CD4-positive, alpha-beta T cell treated with Interferon alpha-2 for 1 hour (primary cell): ENCODE data around the gene CD59.
A peak's percentile ranks its signal among the peaks of the same experiment; 100 is the strongest.

ENCODE experiments used
- DNase-seq, 2 donors: peaks; one replicate each; pipeline ENCODE4 v3.0.0-alpha.2; 2020 to 2022

The CD59 gene, protein sequence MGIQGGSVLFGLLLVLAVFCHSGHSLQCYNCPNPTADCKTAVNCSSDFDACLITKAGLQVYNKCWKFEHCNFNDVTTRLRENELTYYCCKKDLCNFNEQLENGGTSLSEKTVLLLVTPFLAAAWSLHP

DNA sequence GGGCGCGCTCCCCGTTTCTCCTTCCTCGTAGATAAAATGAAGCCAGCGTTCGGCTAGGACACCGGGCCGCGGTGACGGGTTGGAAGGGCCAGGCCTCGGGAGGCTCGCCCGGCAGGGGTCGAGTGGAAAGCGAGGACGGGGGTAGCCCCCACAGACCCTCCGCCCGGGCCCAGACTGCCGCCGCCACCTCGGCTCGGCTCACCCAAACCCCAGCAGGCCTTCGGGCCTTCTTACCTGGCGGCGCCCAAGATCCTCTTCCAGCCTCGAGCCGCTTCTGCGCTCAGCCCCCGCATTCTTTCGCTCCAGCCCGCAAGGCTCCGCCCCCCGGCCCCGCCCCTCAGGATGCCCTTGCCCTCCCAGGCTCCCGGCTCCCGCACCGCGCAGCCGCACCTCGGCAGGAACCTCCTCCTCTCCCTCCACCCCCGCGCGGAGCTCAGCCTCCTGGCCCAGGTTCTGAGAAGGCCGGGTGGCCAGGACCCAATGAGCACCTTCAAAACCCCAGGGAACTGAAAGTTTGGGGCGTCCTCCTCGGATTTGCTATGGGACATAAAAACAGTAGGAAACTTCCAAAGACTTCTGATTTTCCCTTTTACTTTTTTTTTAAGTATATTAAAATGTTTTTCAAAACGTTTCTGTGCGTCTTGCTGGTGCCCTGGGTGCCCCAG lies at the start of gene CD59:
TSS of gene CD59 (minus strand) at position 276 of the 665 bp plus-strand sequence. CDS start 13,978 bp downstream, outside the sequence.
- DNase-seq: peak; percentile 89 to 92

DNA sequence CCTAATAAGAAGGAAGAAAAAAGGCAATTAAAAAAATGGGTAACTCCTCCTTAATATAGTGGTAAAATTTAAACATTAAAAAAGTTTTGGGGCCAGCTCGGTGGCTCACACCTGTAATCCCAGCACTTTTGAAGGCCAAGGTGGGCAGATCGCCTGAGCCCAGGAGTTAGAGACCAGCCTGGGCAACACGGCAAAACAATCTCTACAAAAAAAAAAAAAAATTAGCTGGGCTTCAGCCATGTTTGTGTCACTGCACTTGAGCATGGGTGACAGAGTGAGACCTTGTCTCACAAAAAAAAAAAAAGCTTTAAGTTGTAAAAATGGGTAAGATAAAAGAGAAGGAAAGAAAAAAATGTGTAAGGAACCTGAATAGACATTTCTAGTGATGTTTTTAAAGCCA lies 49.4 kb upstream of the CD59 start:
- DNase-seq: no peak

DNA sequence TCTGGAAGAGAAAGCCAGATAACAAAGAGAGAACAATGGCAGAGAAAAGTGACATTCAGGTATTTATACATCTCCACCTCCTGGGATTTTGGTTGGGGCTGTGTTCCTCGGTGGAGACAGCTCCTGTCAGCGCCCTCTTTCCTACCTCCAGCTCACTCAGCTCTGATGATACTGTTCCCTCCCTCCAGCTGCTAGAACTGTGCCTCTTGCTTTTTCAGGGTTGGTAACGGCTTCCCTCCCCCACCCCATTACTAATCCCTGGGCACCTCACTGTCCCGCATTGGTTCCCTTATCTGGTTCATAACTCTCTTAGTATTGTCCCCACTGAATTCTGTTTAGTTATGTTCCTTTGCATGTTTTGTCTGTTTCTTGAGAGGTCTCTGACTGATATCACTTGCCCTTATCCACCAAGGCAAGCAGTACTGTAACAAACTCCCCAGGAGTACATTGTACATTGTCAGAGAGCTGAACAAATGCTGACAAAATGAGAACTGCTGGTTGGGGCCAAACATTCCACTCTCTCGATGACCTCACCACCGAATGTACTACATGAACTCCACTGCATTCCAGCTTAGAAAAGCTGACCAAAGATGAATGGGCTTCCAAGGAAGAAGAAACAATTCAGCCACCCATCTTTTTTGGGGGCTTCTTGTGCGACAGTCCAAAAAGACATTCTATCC lies 43.8 kb upstream of the CD59 start:
- DNase-seq: no peak

DNA sequence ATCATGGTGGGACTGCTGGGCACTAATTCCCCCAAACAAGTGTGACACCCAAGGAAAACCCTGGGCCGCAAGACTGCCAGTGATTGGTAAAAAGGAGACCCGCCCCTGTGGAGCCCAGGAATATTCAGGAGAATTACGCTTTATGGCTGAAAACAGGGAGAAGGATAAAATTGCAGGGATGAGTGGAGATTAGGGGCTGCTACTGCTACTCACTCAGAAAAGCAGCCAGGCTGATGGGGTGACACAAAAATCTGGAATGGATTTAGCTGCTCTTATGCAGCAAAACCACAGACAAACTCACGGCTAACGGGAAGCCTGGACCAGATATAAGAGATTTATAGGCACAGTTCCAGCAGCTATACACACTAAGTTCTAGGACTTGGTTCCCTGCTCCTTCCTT lies 42.5 kb upstream of the CD59 start:
- DNase-seq: no peak

DNA sequence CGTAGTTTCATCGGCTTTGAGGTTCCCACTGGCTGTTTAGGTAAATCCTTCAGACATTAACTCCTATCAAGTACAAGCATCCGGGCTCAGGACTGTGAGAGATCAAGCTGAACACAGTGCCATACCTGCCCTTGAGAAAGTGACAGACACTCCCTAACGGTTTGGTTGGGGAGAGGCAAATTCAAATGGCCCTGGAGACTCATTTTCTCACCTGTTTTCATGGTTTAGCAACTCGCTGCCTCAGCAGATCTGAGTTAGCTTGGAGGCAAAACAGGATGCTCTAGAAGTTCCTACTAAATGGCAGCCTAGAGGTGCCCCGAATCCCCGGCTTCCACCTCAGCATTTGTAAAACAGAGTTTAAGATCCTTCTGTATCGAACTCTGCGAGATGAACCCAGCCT lies 41.7 kb upstream of the CD59 start:
- peak in 1 of 2 donors; percentile 54 for DNase-seq

DNA sequence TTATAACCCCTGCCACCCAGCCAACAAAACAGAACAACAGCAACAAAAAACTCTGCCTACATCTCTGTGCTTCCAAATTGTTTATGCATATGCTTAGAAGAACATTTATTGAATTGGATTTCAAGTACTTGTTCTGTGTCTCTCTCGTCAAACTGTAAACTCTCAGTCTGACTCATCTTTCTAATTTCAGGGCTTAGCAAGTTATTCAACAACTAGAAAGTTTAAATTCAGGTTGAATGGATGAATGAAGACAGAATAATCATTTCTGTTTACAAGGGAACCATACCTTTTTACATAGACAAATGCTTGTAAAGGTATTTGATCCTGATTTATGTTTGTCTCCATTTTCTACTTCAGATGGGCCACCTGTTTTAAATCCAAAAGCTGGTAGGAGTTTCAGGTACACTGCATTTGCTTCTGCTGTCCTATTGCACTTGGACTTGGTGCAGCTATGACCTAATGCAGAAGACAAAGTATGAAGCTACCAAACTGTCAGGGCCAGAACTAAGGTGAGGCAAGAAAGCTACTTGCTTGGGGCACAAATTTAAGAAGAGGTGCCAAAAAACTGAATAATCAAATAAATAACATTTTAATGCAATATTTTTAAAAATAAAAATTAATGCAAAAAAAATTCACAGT lies 39.7 kb upstream of the CD59 start:
- no peak for DNase-seq

DNA sequence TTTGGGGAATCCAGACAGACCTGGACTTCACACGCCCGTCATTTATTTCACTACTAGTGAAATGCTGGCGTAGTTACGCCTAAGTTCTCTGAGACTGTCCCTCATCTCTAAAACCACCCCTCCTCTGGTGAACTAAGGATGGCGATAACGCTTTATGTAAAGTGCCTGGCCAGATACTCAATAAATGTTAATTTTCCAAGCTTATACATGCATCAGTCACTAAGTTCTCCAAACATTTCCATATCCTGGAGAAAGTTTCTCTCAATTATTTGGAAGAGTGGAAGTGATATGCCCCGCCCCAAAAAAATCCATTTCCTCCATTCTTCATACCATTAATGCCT lies 39.2 kb upstream of the CD59 start:
- no peak for DNase-seq

DNA sequence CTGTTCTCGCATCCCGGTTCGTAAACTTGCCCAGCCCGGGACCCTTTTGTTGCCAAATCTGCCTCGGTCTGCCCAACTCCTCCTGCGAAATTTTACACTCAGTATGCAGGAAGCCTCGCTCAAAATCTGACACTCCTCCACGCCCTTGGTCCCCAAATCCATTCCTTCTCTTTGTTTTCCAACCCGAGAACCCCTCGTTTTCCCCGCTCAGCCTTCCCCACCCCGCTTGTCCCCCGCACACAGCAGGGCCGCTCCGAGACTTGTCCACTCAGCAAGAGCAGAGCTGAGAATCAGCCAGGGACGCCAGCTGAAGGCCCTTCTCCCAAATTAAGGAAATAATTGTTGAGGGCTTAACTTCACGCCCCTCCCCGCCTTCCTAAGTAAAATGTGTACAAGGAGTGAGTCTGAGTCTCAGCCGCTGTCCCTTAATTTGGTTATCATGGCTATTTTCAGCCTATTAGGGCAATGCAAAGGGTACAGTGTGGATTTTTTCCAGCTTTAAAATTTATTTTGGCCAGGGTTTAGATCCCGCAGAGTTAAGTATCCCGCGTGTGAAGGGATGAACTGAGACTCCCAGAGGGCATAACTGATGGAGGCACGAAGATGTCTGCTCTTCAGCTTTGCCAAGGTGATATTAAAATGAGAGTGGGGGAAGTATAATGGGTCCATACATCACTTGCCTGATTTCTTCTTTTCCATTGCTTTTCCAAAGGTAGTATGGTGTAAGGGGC lies 38.7 kb upstream of the CD59 start:
- DNase-seq: peak in 1 of 2 donors; percentile 1

DNA sequence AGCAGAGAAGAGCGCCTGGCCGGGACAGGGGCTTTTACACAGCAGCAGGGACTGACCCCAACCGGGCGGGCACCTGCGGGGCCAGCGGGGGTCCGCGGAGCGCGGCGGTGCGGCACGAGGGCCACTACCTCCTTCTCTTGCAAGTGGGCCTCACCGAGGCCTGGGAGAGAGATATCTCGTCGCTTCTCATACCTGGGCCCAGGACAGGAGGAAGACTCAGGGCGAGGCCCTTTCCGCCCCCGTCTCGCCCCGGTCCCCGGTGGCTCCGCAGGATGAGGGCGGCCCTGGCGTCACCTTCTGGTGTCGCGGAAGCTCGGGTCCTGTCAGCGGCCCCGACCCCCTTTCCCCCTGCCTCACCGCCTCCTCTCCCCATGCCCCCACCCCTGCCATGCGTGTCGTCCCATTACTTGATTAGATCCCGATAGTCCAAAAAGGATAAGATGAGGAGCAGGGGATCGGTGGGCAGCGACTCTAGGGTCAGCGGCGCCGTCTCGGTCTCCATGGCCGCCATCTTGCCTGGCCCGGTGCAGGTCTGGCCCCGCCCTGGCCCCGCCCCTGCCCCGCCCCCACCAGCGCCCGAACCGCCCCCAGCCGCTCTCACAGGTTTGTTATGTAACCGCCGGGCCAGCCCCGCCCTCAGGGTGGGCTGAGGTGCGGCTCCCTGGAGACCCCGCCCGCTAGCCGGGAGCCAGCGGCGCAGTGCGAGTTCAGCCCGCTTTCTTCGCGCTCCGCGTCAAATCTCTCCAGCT lies 37.9 kb upstream of the CD59 start, which contains the start of gene FBXO3:
TSS of gene FBXO3 (minus strand) at position 534 of the 749 bp plus-strand sequence. CDS start at position 511, 23 bp downstream.
- DNase-seq: peak; percentile 89 to 91

DNA sequence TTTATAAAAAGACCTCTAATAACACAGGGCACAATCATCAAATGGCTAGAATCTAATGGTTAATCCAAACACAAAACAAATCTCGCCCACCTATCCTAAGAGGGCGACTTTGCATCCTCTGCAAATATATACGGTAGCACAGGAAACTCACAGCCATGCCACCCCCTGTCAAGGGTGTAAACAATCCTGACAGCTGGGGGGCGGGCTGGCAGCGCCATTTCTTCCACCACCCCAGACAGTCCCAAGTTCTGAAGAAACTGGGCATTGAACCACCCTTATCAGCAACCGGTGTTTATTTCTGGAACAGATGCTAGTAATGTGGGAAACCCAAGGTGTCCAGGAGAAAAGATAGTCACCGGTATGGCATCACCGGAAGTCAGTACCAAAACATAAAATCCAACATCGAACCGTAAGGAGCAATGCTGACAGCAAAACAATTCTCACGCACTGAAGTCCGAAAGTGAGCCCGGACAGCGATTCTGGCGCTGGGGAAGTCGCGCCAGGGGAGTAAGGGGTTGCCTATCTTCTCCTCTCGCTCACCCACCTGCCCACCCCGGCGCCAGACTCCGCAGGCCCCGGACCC lies 37.3 kb upstream of the CD59 start:
- DNase-seq: peak in 1 of 2 donors; percentile 44

DNA sequence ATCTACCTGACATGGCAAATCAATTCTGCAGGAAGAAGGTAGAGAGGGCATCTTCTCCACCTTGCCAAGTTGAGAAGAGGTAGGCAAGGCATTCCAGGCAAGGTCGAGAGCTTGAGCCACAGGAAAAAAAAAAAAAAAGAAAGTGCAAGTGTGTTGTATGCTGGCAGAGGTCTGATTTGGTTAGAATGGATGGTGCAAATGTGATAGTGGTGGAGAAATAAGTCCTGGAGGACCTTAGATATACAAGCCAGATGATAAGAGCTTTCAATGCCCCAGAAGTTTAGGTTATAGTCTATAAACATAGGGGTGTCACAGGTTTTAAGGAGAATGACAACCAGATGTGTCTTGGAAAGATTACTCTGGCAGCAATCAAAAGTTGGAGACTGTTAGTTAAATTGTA lies 36.6 kb upstream of the CD59 start:
- DNase-seq: no peak

DNA sequence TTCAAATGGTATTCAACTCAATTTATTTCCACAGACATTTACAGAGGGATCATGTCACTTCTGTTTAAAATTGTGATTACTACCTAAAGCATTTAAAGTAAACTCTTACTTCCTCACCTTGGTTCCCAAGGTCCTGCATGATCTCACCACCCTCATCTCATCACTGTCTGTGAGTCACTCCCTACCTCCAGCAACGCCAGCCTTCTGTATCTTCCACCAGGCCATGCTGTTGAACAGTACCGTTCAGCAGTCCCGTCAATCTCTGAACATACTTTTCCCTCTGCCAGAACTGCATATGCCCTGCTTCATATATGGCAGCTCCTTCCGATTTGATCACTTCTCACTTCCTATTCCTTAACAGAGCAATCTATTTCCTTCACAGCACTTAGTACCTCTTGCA lies 36.1 kb upstream of the CD59 start:
- DNase-seq: no peak

DNA sequence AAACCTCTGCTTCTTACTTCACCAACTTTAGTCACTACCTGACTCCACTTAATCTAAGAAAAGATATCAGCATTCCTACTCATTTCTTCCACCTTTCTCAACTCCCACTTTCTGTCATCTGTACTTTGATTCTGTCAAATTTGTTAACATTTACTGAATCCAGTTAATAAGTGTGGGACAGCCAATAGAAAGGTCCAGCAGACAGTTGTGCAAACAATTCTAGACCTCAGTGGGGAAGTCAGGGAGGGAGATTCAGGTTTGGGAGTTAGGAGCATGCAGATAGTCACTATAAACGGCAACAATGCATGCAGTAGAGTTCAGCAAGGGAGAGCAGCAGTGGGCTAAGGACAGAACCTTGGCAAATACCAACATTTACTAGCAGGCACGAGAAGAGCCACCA lies 34.0 kb upstream of the CD59 start:
- DNase-seq: no peak

DNA sequence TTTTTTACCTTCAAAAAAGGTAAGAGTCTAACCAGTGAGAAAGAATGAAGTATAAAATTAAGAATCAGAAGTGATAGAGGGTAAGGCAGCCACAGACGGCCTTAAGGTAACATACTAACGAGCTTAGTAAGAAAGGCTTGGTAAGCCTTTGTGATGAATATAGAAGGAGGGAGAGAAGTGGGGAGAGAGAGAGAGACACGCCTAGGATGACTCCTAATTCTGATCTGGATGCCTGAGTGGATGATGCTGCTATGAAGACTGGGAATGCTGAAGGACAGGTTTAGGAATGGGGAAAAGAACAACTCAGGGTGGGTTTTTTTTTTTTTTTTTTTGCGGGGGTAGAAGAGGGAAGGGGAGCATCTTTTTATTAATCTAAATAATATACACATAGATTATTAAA lies 33.3 kb upstream of the CD59 start:
- no peak for DNase-seq

DNA sequence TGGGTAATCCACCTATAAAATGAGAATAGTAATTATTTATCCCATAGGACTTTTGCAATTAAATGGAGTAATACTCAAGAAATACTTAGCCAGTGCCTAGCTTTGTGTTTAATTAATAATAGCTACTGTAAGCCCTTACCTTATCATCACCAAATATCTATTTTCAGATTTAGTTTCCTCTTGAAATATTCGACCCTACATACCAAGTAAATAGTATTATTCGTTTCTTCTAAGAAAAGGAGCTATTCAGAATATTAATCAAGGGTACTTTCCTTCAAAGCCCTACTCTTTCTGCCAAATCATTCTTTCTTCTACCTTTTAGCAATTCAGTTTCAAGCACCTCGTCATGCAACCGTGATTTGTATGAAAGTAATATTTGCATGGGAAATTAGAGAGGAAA lies 31.4 kb upstream of the CD59 start:
- no peak for DNase-seq

DNA sequence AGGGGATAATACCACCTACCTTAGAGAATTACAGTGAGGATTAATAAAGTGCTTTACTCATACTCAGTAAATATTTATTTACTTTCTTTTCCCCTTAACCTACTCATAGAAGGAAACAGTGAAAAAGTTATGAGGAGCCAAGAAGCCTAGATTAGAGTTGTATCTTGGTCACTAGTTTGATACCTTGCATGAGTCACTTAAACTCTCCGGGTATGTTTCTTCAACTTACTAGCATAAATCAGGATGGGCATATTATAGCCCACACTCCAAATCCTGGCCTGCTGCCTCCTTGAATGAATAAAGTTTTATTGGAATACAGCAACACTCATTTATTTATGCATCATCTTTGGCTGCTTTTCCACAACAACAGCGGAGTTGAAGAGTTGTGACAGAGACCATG lies 29.9 kb upstream of the CD59 start:
- DNase-seq: no peak

DNA sequence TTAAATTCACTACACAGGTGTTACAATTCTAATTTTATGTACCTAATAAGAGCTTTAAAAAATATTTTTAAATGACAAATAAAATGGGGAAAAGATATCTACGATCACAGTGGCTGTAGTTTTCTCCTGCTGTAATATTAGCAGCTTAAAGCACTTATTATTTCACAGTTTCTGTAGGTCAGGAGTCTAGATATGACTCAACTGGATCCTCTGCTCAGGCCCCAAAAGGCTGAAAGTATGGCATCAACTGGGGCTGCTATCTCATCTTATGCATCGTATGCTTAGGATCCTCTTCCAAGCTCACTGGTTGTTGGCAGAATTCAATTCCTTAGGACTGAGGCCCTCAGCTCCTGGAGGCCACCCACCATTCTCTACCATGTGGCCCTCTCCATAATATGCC lies 25.2 kb upstream of the CD59 start:
- DNase-seq: no peak

DNA sequence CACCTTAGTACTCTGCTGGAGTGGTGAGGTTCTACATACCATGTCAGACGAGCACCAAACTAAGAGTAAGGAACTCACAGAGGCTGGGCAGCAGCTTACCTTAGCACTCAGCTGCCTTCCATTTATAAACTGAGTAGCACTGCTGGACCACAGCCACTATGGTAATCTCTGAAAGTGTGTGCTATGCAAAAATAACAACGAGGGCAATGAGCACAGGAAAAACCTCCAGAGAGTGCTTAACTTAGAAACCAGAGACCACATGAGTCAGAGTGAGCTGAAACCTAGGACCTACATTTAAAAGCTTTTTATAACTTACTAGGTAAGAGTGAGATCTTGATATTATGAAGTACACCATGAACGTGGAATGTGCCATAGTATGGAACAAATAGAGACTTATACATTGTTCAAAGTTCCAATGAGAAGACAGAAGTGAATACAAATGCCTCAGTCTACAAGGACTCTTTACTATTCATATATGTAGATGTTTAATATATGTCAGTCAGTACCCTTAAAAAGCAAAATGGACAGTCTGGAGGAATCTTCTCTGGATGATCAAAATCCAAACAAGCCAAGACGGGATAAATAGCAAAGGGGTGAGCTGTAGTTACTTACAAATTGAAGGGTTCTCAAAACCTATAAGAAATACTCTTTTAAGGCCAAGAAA lies 17.2 kb upstream of the CD59 start:
- DNase-seq: no peak

DNA sequence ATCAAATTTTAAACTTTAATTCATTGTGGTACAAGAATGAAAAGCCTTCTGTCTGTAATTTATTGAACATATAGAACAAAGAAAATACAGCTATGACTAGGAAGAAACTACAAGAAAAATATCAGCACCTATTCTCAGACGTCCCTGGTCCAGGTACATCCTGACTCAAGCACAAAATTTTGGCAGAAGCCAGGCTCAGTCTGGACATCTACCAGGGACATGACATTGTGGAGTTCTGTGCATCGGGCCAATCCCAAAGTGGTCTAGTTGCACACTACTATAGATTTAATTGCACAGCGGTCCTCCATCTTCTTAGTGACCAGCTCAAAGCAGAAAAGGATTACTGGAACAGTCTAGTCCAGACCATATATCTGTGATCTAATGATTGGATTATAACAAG lies 15.7 kb upstream of the CD59 start:
- no peak for DNase-seq

DNA sequence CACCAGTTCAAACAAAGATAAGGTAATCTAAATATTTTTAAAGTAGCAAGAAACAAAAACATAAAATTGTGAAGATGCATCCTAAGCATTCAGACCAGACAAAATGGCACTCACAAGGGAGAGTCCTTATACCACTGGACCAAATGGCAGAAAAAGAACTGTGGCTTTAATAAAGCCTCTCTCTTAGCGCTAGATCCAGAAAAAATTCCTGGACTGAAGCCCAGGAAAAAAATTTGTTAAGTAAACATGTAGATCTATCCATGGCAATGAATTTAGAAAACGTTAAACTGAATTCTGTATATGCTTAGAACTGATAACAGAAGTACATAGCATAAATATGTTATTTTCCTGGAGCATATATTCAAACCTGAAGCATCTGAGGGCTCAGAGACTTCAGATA lies 11.8 kb upstream of the CD59 start:
- DNase-seq: no peak

DNA sequence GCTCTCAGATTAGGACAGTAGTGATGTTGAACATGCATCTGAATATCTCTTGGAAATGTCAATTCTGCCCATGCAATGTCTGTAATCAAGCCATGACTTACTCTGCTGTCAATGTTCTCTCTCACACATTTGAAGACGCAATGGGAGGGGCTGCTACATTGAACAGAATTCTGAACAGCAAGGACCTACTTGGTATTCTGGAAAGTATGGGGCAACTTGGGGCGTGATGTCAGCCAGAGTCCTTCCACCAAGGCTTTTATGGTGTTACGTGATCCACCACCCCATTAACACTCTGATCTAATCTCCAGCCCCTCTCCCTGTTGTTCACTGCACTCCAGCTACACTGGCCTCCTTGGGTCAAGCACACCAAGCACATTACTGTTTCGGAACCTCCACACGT lies 7.1 kb upstream of the CD59 start:
- DNase-seq: no peak
